Breast epithelium (tissue), 4 donors: ENCODE data around the gene LITAFD. TPM values are rescaled to one million over a fixed set of nuclear protein-coding genes. Genes with fewer than 3 reads are reported as not detected.
A peak's percentile ranks its signal among the peaks of the same experiment; 100 is the strongest.
"Not testable (repeated sequence)": the region's sequence is repeated elsewhere in the genome, so short reads cannot be mapped to it uniquely, and the experiment has no call there.

Source experiments
- DNase-seq, 2 donors: peaks; one replicate each; pipeline ENCODE4 v3.0.0-alpha.2; 2019; ENCODE audit warnings: low spot score in 2 of 2
- H3K27ac ChIP-seq, 2 donors: fragments of 200-600 bp; sonication (generic) in 1 of 2; one replicate each; pipeline ENCODE4 v1.5.1; 2016 to 2019; ENCODE audit warnings: mild to moderate bottlenecking in 1 of 2
- H3K27me3 ChIP-seq, 2 donors: fragments of 200-600 bp; sonication (generic) in 1 of 2; one replicate each; pipeline versions ENCODE4 v1.5.1 to v1.6.0; 2017 to 2019; ENCODE audit warnings: control low read depth in 1 of 2, mild to moderate bottlenecking in 1 of 2
- H3K36me3 ChIP-seq: fragments of 200-600 bp; one replicate; pipeline ENCODE4 v1.5.1; 2019
- H3K4me1 ChIP-seq, 2 donors: fragments of 200-600 bp; sonication (generic); one replicate each; pipeline ENCODE4 v1.5.1; 2016 to 2019; ENCODE audit warnings: control low read depth in 1 of 2
- H3K4me3 ChIP-seq, 3 donors: fragments of 200-600 bp; sonication (generic); 1 replicate in 2 of 3; 2 replicates in 1 of 3; pipeline ENCODE4 v1.5.1; 2016 to 2019; ENCODE audit warnings: mild to moderate bottlenecking in 3 of 3, moderate library complexity in 2 of 3
- H3K9me3 ChIP-seq, 2 donors: fragments of 200-600 bp; sonication (generic) in 1 of 2; one replicate each; pipeline ENCODE4 v1.5.1; 2016 to 2019; ENCODE audit warnings: control low read depth in 1 of 2
- CTCF ChIP-seq, 3 donors: fragments of 450-650 bp; IDR thresholded peaks; one replicate each; pipeline ENCODE4 v1.5.1; 2016 to 2017; ENCODE audit warnings: antibody characterized with exemption in 3 of 3, mild to moderate bottlenecking in 3 of 3, moderate library complexity in 3 of 3
- POLR2A ChIP-seq: fragments of 450-650 bp; IDR thresholded peaks from one replicate; pipeline ENCODE4 v1.6.1; 2016; ENCODE audit warnings: antibody characterized with exemption, mild to moderate bottlenecking, moderate library complexity
- POLR2AphosphoS5 ChIP-seq, 3 donors: sonication (generic); formaldehyde crosslinking; IDR thresholded peaks; one replicate each; pipeline ENCODE4 v1.6.1; 2017; ENCODE audit warnings: antibody characterized with exemption in 3 of 3
- intact Hi-C: fragments of 100-400 bp; cut with DNase I; formaldehyde crosslinking; loops from one replicate; pipeline ENCODE4 v1.15.1; 2023; ENCODE audit warnings: low total_unique reads
- total RNA-seq, 3 donors: library from RNA; depleted of rRNA; stranded (reverse); fragments of >200 nt; gene quantifications; one replicate each; pipeline ENCODE4 v1.1.0, GENCODE V29; 2016

The LITAFD gene
- total RNA-seq, 3 donors from 2014 or later, result not detected

- DNase-seq, result no peak
- intact Hi-C loops, result loop anchor here (10.0 kb wide), 1 partner anchor 1395 kb away; no protein-coding TSS in a partner anchor
- Histone ChIP-seq H3K4me1 (peaks cover 0 to 9% of the 10 kb centered on the region in 2 donors), H3K4me3 (peak overlapping the region; percentile 79 to 88 (median 85)), H3K36me3 (no peaks in the 10 kb centered on the region), H3K27ac (peak overlapping the region; percentile 83 to 90), H3K9me3 (no peaks in the 10 kb centered on the region), H3K27me3 (no peaks in the 10 kb centered on the region)
- no peak for TF ChIP-seq POLR2AphosphoS5 (IDR thresholded peaks at IDR 0.05)
- no peak for TF ChIP-seq POLR2A
- peak in 1 of 3 donors; percentile 8 for TF ChIP-seq CTCF (IDR thresholded peaks at IDR 0.05)
Measured at GRCh38 chr16:8869212-8869987, 12.8 kb upstream of the LITAFD start.

GRCh38 chr16:8869988-8870241, 12.2 kb upstream of the LITAFD start:
- H3K27me3 ChIP-seq, DNase-seq, H3K4me1 ChIP-seq, H3K36me3 ChIP-seq, H3K27ac ChIP-seq, H3K4me3 ChIP-seq, H3K9me3 ChIP-seq: not testable (repeated sequence)
- intact Hi-C loops, result loop anchor here (10.0 kb wide), 1 partner anchor 1395 kb away; no protein-coding TSS in a partner anchor

- H3K36me3 ChIP-seq, result no peaks in the 10 kb centered on the region
- no peaks in the 10 kb centered on the region for H3K9me3 ChIP-seq
- H3K27ac ChIP-seq, result no peak overlapping the region
- no peaks in the 10 kb centered on the region for H3K4me1 ChIP-seq
- no peak overlapping the region for H3K4me3 ChIP-seq
- H3K27me3 ChIP-seq, result no peaks in the 10 kb centered on the region
- intact Hi-C loops, result no loop called here
- TF ChIP-seq CTCF (IDR thresholded peaks at IDR 0.05), result no peak
- TF ChIP-seq POLR2A, result no peak
- no peak for TF ChIP-seq POLR2AphosphoS5 (IDR thresholded peaks at IDR 0.05)
- DNase-seq, result no peak
Measured at GRCh38 chr16:8872071-8872470, 10.1 kb upstream of the LITAFD start.

- DNase-seq, result no peak
- no peak for TF ChIP-seq POLR2AphosphoS5 (IDR thresholded peaks at IDR 0.05)
- no peak for TF ChIP-seq CTCF (IDR thresholded peaks at IDR 0.05)
- no peak for TF ChIP-seq POLR2A
- intact Hi-C loops, result no loop called here
- Histone ChIP-seq H3K4me3 (no peak overlapping the region), H3K27me3 (no peaks in the 10 kb centered on the region), H3K36me3 (no peaks in the 10 kb centered on the region), H3K4me1 (no peaks in the 10 kb centered on the region), H3K27ac (no peak overlapping the region), H3K9me3 (no peaks in the 10 kb centered on the region)
Measured at GRCh38 chr16:8872967-8873865, 8.9 kb upstream of the LITAFD start.

- H3K27me3 ChIP-seq, intact Hi-C loops: not testable (repeated sequence)
Measured at GRCh38 chr16:8873866-8874195, 8.3 kb upstream of the LITAFD start.

GRCh38 chr16:8874388-8874787, 7.8 kb upstream of the LITAFD start:
- no peaks in the 10 kb centered on the region for H3K27me3 ChIP-seq
- no peak overlapping the region for H3K4me3 ChIP-seq
- no peaks in the 10 kb centered on the region for H3K36me3 ChIP-seq
- H3K9me3 ChIP-seq, result no peaks in the 10 kb centered on the region
- no peak for DNase-seq
- H3K27ac ChIP-seq, result no peak overlapping the region
- intact Hi-C loops, result no loop called here
- no peaks in the 10 kb centered on the region for H3K4me1 ChIP-seq
- TF ChIP-seq POLR2A, result no peak
- no peak for TF ChIP-seq CTCF (IDR thresholded peaks at IDR 0.05)
- TF ChIP-seq POLR2AphosphoS5 (IDR thresholded peaks at IDR 0.05), result no peak

More at GRCh38 chr16:8873866-8874195, 8.3 kb upstream of the LITAFD start:
- not testable (repeated sequence) for H3K27ac ChIP-seq, H3K36me3 ChIP-seq, H3K9me3 ChIP-seq, DNase-seq, H3K4me3 ChIP-seq, H3K4me1 ChIP-seq

- H3K27me3 ChIP-seq, result not testable (repeated sequence)
Measured at GRCh38 chr16:8875317-8875716, 6.8 kb upstream of the LITAFD start.

More at GRCh38 chr16:8875317-8875716, 6.8 kb upstream of the LITAFD start:
- H3K4me1 ChIP-seq, intact Hi-C loops, DNase-seq, H3K9me3 ChIP-seq, H3K36me3 ChIP-seq, H3K27ac ChIP-seq, H3K4me3 ChIP-seq: not testable (repeated sequence)
